Karpas-422 (cell line): ENCODE data around the gene CORO7. TPM values are rescaled to one million over a fixed set of nuclear protein-coding genes. Genes with fewer than 3 reads are reported as not detected.

Experiments used
- DNase-seq: peaks from one replicate; pipeline ENCODE4 v3.0.0-alpha.2; 2015
- H2AFZ ChIP-seq: fragments of 200-600 bp; sonication (generic); 2 replicates; pipeline ENCODE4 v1.6.1; 2014; ENCODE audit warnings: antibody characterized with exemption, low read length, mixed read lengths
- H3K27ac ChIP-seq: fragments of 200-600 bp; sonication (generic); 2 replicates; pipeline ENCODE4 v1.5.1; 2014; ENCODE audit warnings: mild to moderate bottlenecking, low read length, moderate library complexity
- H3K27me3 ChIP-seq: fragments of 200-600 bp; sonication (generic); 2 replicates; pipeline ENCODE4 v1.6.1; 2014; ENCODE audit warnings: low read length, mixed read lengths
- H3K36me3 ChIP-seq: fragments of 200-600 bp; sonication (generic); 2 replicates; pipeline ENCODE4 v1.6.1; 2014; ENCODE audit warnings: low read length, mixed read lengths; ENCODE audit not compliant: insufficient read depth
- H3K4me1 ChIP-seq: fragments of 200-600 bp; sonication (generic); 2 replicates; pipeline ENCODE4 v1.6.1; 2014; ENCODE audit warnings: mild to moderate bottlenecking, low read length, mixed read lengths
- H3K4me2 ChIP-seq: fragments of 200-600 bp; sonication (generic); 2 replicates; pipeline ENCODE4 v1.6.1; 2014; ENCODE audit warnings: low read length, low read depth, mild to moderate bottlenecking; ENCODE audit not compliant: poor library complexity, severe bottlenecking
- H3K4me3 ChIP-seq: fragments of 200-600 bp; sonication (generic); 2 replicates; pipeline ENCODE4 v1.5.1; 2014; ENCODE audit warnings: mild to moderate bottlenecking, antibody characterized with exemption, low read length, mixed read lengths
- H3K79me2 ChIP-seq: fragments of 200-600 bp; sonication (generic); 2 replicates; pipeline ENCODE4 v1.6.1; 2014; ENCODE audit warnings: mild to moderate bottlenecking, low read length, mixed read lengths
- H3K9ac ChIP-seq: fragments of 200-600 bp; sonication (generic); 2 replicates; pipeline ENCODE4 v1.6.0; 2014; ENCODE audit warnings: low read length
- H3K9me2 ChIP-seq: fragments of 200-600 bp; sonication (generic), shearing (Covaris generic); replicated peaks from 2 replicates; pipeline ENCODE4 v1.6.0; 2014; ENCODE audit warnings: mild to moderate bottlenecking, low read length, moderate library complexity; ENCODE audit not compliant: insufficient read depth
- H3K9me3 ChIP-seq: fragments of 300-700, 200-600 bp; sonication (generic); 2 replicates; pipeline ENCODE4 v1.6.1; 2014; ENCODE audit warnings: low read length, mixed read lengths
- H4K20me1 ChIP-seq: fragments of 200-600 bp; sonication (generic); 2 replicates; pipeline ENCODE4 v1.6.1; 2014; ENCODE audit warnings: mild to moderate bottlenecking, antibody characterized with exemption, low read length, low read depth; ENCODE audit not compliant: insufficient read depth
- total RNA-seq: library from RNA; depleted of rRNA; stranded (reverse); fragments of >200 nt; shearing (Covaris generic); gene quantifications from 2 replicates; pipeline ENCODE4 v1.2.3, GENCODE V29; 2014; ENCODE audit warnings: low replicate concordance

Gene CORO7
- total RNA-seq, 1 experiment from 2014 or later = 46.2 TPM

DNA sequence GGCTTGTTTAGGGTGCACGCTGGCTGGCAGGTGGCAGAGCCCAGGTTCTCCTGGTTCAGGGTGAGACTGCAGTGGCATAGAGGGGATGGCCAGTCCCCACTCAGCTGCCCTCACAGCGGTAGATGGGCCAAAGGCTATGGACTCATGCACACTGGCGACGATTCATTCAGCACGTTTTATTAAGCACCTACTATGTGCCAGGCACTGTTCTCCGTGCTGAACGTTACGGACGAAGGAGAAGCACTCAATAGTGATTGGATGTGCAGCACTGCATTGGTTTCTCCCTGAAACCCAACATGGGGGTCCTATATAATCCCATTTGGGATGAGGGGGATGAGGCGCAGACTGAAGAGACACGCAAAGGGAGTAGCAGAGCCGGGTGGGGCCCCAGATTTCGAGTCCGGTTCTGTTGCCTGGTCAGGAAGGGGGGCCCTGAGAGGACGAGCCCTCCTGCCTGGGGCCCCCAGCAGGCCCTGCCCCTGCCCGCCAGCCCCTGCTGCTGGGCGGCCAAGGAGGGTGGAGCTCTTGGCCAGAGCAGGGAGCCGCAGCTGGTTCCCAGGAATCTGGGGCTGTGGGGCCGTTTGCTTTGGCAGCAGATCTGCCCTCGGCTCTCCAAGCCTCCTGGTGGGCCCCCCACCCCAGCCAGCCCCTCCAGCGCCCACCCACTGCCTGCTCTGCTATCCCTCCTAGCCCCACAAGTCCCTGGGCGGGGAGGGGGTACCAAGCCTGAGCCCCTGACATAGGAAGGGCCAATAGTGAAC lies 91.7 kb downstream of the CORO7 start:
- no peaks in the 10 kb centered on the region for H3K79me2 ChIP-seq
- H4K20me1 ChIP-seq = no peaks in the 10 kb centered on the region
- no peaks in the 10 kb centered on the region for H3K9me3 ChIP-seq
- H3K9ac ChIP-seq = no peak overlapping the region
- no peaks in the 10 kb centered on the region for H3K9me2 ChIP-seq
- H3K4me1 ChIP-seq = peaks cover 11% of the 10 kb centered on the region
- no peak for DNase-seq
- H2AFZ ChIP-seq = no peak overlapping the region
- H3K27me3 ChIP-seq = no peaks in the 10 kb centered on the region
- no peaks in the 10 kb centered on the region for H3K36me3 ChIP-seq
- no peak overlapping the region for H3K4me2 ChIP-seq
- no peak overlapping the region for H3K27ac ChIP-seq
- no peak overlapping the region for H3K4me3 ChIP-seq

DNA sequence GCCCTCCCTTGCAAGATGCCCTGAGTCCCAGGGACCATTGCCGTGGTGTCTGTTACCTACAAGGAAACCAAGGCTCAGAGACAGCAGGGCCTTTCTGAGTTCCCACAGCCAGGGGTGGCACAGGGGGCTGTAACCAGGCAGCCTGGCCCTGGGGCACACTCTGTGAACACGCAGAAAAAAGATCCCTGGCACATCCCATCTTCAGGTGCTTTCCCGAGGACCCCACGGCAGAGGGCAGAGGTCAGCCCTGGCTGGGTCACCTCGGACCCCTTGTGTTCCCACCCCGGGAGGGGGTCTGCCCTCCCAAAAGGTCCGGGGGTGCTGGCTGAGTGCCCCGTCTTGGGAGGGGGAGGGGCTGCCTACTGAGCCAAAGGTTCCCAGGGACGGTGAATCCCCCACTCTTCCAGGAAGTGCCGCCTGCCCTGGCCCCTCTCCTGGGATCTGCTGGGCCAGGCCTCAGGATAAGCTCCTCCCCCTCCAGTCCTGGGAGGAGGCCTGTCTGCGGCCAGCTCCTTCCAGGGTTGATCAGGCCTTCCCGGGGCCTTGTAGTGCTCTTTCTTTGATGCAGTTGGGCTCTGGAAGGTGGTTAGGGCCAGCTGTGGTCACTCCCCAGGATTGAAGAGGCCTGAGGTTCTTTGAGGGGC lies 92.4 kb downstream of the CORO7 start:
- Histone ChIP-seq H3K9ac (no peak overlapping the region), H3K36me3 (no peaks in the 10 kb centered on the region), H2AFZ (no peak overlapping the region), H4K20me1 (no peaks in the 10 kb centered on the region), H3K9me3 (no peaks in the 10 kb centered on the region), H3K27me3 (no peaks in the 10 kb centered on the region), H3K4me2 (no peak overlapping the region), H3K4me1 (peaks cover 17% of the 10 kb centered on the region), H3K27ac (no peak overlapping the region), H3K4me3 (no peak overlapping the region), H3K79me2 (no peaks in the 10 kb centered on the region), H3K9me2 (no peaks in the 10 kb centered on the region)
- no peak for DNase-seq

DNA sequence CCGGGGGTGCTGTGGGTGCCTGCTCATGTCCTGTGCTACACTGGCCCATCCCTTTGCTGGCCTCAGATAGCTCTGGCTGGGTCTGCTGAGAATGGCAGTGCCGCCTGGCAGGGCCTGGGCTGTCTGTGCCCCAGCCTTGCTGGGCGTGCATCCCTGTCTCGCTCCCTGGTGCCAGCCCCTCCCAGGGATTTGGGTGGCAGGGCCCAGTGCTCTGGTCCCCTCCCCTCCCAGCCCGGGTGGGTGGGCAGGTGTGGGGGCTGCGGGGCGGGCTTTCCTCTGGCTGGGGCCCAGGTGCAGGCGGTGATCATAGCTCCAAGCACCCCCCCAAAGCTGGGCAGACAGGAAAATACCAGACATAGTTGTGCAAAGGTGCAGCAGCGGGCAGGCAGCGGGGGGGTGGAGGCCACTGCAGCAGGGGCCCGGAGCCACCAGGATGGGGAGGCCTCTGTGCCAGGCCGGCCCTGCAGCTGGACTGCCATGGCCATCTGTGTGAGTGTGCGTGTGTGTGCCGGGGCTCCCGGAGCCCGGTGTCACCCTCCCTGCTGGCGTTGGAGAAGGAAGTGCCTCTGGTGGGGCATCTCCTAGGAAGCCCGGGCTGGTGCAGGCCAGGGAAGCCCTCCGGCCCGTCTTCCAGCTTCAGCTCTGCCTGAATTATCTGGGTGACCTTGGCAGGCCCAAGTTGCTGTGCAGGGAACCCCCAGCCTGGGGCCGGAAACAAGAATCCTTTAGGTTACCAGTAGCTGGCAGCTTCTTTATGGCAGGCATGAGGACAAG lies 93.1 kb downstream of the CORO7 start:
- no peaks in the 10 kb centered on the region for H4K20me1 ChIP-seq
- no peak overlapping the region for H3K27ac ChIP-seq
- no peaks in the 10 kb centered on the region for H3K27me3 ChIP-seq
- H3K4me3 ChIP-seq = no peak overlapping the region
- H3K79me2 ChIP-seq = no peaks in the 10 kb centered on the region
- H3K9me3 ChIP-seq = no peaks in the 10 kb centered on the region
- H3K4me1 ChIP-seq = peaks cover 14% of the 10 kb centered on the region
- no peak for DNase-seq
- no peak overlapping the region for H2AFZ ChIP-seq
- H3K9me2 ChIP-seq = no peaks in the 10 kb centered on the region
- H3K4me2 ChIP-seq = no peak overlapping the region
- H3K36me3 ChIP-seq = no peaks in the 10 kb centered on the region
- no peak overlapping the region for H3K9ac ChIP-seq

DNA sequence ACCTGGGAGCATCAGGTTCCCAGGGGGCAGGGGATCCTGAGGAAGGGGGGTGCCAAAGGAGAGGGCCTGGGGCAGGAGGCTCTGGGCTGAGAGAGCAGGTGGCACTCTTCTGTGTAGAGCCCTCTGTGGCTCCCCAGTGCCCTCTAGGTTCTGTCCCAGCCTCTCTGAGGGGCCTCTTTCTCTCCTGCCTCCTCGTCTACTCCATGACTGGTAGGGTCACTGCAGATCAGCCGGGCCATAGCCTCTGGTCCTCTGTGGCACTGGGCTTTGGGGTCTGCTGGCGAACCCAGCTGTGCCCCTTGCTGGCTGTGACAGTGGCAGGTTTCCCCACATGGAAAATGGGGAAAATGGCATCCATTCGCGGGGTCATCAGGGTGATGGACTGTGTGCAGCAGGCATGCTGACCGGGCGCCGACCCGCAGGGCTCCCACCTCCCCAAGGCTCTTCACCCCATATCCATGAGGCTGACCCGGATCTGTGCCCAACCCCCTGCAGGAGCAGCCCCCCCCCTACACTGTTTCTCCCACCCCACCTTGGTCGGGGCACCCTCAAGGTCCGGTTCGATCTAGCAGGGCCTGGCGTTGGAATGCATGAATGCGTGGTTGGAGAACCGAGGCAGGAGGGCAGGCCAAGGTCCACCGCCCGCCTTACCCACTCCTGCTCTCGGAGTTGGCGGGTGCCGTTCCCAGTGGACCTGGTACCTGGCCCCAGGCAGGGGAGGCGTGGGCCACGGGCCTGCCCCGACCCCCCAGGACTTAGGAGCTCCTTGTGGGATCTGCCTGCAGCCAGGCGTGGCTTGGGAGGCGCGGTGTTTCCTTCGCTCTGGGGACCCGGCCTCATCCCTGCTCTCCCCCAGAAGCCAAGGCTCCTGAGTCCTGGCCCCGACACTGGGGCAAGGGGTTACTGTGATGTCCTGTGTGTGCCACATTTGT lies 94.0 kb downstream of the CORO7 start:
- H3K36me3 ChIP-seq = no peaks in the 10 kb centered on the region
- H3K4me3 ChIP-seq = no peak overlapping the region
- H3K9me3 ChIP-seq = no peaks in the 10 kb centered on the region
- H3K9me2 ChIP-seq = no peaks in the 10 kb centered on the region
- H3K79me2 ChIP-seq = no peaks in the 10 kb centered on the region
- no peaks in the 10 kb centered on the region for H3K27me3 ChIP-seq
- H2AFZ ChIP-seq = no peak overlapping the region
- peaks cover 8% of the 10 kb centered on the region for H3K4me1 ChIP-seq
- no peaks in the 10 kb centered on the region for H4K20me1 ChIP-seq
- no peak overlapping the region for H3K9ac ChIP-seq
- no peak overlapping the region for H3K4me2 ChIP-seq
- no peak for DNase-seq
- H3K27ac ChIP-seq = no peak overlapping the region

DNA sequence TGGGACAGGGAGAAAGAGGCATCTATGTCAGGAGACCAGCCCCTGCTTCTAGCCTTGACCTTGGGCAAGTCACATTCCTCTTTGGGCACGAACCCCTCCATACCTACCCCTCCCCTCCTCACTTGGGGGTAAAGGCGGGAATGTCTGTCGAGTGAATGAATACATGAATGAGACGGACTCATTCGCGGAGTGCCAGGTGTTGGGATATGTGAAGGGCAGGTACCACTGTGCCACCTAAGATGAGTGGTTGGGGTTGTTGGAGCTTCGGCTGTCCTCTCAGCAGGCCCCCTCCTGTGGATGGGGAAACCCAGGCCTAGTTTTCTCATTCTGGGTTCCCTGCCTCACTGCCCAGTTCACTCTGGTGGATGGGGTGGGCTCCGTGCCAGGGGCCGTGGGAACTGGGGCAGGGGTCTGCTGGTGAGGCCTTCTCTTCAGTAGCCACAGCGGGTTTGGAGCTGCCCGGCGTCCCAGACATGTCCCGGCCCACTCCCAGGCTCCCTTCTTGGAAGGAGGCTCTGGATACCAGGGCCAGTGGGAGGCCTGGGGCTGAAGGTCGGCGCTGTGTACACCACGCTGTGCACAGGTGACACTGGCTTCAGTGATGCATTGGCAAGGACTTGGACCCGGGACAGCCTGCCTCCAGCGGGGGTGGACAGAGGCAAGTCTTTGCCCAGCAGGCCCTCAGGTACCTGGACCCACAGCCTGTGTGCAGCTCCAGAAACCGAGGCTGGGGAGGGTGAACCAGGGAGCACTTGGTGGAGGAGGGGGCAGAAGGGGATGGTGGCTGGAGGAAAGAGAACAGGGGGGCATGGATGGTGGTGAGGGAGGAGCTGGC lies 94.9 kb downstream of the CORO7 start:
- no peak for DNase-seq
- Histone ChIP-seq H3K36me3 (no peaks in the 10 kb centered on the region), H3K4me3 (no peak overlapping the region), H4K20me1 (no peaks in the 10 kb centered on the region), H3K27me3 (no peaks in the 10 kb centered on the region), H3K4me1 (peaks cover 9% of the 10 kb centered on the region), H2AFZ (no peak overlapping the region), H3K9me2 (no peaks in the 10 kb centered on the region), H3K27ac (no peak overlapping the region), H3K79me2 (no peaks in the 10 kb centered on the region), H3K9ac (no peak overlapping the region), H3K9me3 (no peaks in the 10 kb centered on the region), H3K4me2 (no peak overlapping the region)

DNA sequence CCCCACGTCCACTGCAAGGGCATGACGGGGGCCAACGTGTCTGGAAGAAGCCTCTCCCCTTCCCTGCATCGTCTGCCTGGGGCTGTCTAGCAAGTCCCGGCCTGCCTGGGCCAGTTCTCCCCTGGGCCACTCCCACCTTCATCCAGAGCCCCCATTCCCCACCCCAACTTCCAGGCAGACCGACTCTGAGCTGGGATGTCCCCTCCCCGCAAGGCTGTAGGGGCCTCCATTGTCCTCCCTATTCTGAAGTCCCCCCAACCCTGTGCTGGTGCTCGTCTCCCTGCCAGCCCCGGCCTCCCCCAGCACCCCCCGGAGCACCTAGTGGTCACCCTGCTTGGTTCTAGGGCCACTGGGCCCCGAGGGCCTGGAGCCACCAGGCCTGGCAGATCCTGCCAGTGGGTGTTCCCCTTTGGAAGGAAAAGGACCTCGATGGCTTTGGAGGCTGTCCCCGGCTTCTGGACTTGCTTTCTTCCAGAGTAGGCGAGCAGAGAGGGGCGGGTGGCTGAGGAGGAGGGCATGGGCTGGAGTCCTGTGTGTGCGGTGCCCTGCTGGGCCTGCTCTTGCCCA lies 95.7 kb downstream of the CORO7 start:
- Histone ChIP-seq H3K4me3 (no peak overlapping the region), H2AFZ (no peak overlapping the region), H3K9me2 (no peaks in the 10 kb centered on the region), H3K36me3 (no peaks in the 10 kb centered on the region), H3K79me2 (no peaks in the 10 kb centered on the region), H3K4me2 (no peak overlapping the region), H3K9ac (no peak overlapping the region), H3K27ac (no peak overlapping the region), H3K4me1 (peaks cover 12% of the 10 kb centered on the region), H3K27me3 (no peaks in the 10 kb centered on the region), H3K9me3 (no peaks in the 10 kb centered on the region), H4K20me1 (no peaks in the 10 kb centered on the region)
- DNase-seq = no peak
